ENCODE results near the gene TP53I11. TPM values are rescaled to one million over a fixed set of nuclear protein-coding genes. Genes with fewer than 3 reads are reported as not detected.

Gene TP53I11
- total and polyA plus RNA-seq, 9 of the 15 experiments (the other 6 are each of a cell fraction or from before 2014, with no cell fraction given), result 0.14 to 2.5 (median 1.2) TPM; not detected in 2

GRCh38 chr11:44967930-44968496 is 17.3 kb upstream of the TP53I11 start:
- intact Hi-C loops (cut with micrococcal nuclease) (no loop called here), in situ Hi-C loops (cut with MboI) (no loop called here)
- WGBS (ENCODE audit: insufficient coverage, low coverage, missing lambda C conversion rate), result 2% methylated on average over 3 of the region's 3 CpGs
- Histone ChIP-seq H3K9me3 (replicated peaks; ENCODE audit: control insufficient read depth, insufficient read depth, low read depth, low read length) (no peaks in the 10 kb centered on the region), H3K4me3 (no peak overlapping the region), H2AFZ (ENCODE audit: low read depth, low read length) (no peak overlapping the region), H3K79me2 (ENCODE audit: control insufficient read depth, insufficient read depth, low read length) (no peaks in the 10 kb centered on the region), H3K36me3 (ENCODE audit: control insufficient read depth, insufficient read depth, low read length) (no peaks in the 10 kb centered on the region), H3K9me1 (ENCODE audit: control insufficient read depth, insufficient read depth, low read length) (no peaks in the 10 kb centered on the region), H3K9ac (ENCODE audit: insufficient read depth in 1 of 2, low read depth in 2 of 2, low read length in 2 of 2) (no peak overlapping the region), H3K4me2 (ENCODE audit: insufficient read depth, low read length) (no peak overlapping the region), H3K27ac (ENCODE audit: extremely low read depth, low read depth, low read length) (no peak overlapping the region), H4K20me1 (replicated peaks; ENCODE audit: control insufficient read depth, insufficient read depth, low read length) (peaks cover 12% of the 10 kb centered on the region), H3K27me3 (ENCODE audit: control insufficient read depth in 2 of 2, insufficient read depth in 2 of 2, low read length in 2 of 2) (peaks cover 0 to 47% of the 10 kb centered on the region in 2 experiments; a peak in 4 of 5 replicates), H3K4me1 (replicated peaks in 1 of 2; ENCODE audit: control insufficient read depth in 2 of 2, insufficient read depth in 2 of 2, low read length in 2 of 2) (peaks cover 0 to 7% of the 10 kb centered on the region in 2 experiments; a peak in 1 of 5 replicates)
- FAIRE-seq, result no peak
- POLR2A ChIA-PET, result no interaction called here
- CTCF ChIA-PET (ENCODE audit: low intra/inter-chr PET ratio), result no interaction called here
- no peak for ATAC-seq
- BruUV-seq (replicated peaks), result no TSS peak
- DNase-seq (ENCODE audit: extremely low read depth in 1 of 4, low spot score in 3 of 4), result no peak
- no peak for TF ChIP-seq TAF15 (IDR thresholded peaks at IDR 0.05; ENCODE audit: low read depth, low read length)
- no peak for TF ChIP-seq TEAD2 (tag; IDR thresholded peaks at IDR 0.05)
- TF ChIP-seq, protein P1, sequence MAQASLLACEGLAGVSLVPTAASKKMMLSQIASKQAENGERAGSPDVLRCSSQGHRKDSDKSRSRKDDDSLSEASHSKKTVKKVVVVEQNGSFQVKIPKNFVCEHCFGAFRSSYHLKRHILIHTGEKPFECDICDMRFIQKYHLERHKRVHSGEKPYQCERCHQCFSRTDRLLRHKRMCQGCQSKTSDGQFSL (CRISPR knock-in tag; IDR thresholded peaks at IDR 0.05), result no peak
- TF ChIP-seq, protein P1 (tag; IDR thresholded peaks at IDR 0.05), result no peak
- TF ChIP-seq PHF8 (IDR thresholded peaks at IDR 0.05; ENCODE audit: borderline replicate concordance, low read length), result no peak
- TF ChIP-seq POLR2G (IDR thresholded peaks at IDR 0.05; ENCODE audit: low read depth, low read length), result no peak

All from K562 (cell line).